Transverse colon (tissue), 4 donors: ENCODE measurements around the gene DDAH1.

Experiments used
- POLR2A ChIP-seq: fragments of 450-650 bp; IDR thresholded peaks from one replicate; pipeline ENCODE4 v1.6.1; 2016; ENCODE audit warnings: antibody characterized with exemption, mild to moderate bottlenecking, moderate library complexity
- POLR2AphosphoS5 ChIP-seq, 3 donors: sonication (generic); formaldehyde crosslinking; IDR thresholded peaks; one replicate each; pipeline ENCODE4 v1.6.1; 2016; ENCODE audit warnings: antibody characterized with exemption in 3 of 3
- TF ChIP-seq, protein P1 (sequence below), 5 experiments: fragments of 200-600 bp in 3 of 5; fragments of 450-650 bp in 2 of 5; sonication (generic) in 3 of 5; IDR thresholded peaks; 1 replicate in 2 of 5; 2 replicates in 3 of 5; pipeline ENCODE4 v1.5.1; 2016 to 2017; ENCODE audit warnings: antibody characterized with exemption in 5 of 5, inconsistent platforms in 3 of 5, mild to moderate bottlenecking in 2 of 5, moderate library complexity in 1 of 5

DNA sequence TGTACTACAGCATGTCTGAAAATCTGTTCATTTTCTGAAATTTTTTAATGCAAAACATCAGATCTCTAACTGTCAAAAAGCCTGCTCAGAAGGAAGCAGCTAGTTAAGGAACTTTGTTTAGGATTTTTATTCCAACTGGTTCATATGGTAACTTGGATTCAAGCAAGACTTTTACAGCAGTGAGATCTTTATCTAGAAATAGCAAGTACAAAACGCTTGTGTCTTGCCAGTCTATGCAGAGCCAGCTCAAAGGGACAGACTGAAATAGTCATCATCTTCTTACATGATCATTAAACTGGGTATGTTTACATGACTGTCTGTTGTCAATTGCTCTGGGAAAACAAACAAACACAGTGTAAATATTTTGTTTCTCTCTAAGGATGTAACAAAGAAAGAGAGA lies 37.6 kb downstream of the DDAH1 start:
- TF ChIP-seq, protein P1, sequence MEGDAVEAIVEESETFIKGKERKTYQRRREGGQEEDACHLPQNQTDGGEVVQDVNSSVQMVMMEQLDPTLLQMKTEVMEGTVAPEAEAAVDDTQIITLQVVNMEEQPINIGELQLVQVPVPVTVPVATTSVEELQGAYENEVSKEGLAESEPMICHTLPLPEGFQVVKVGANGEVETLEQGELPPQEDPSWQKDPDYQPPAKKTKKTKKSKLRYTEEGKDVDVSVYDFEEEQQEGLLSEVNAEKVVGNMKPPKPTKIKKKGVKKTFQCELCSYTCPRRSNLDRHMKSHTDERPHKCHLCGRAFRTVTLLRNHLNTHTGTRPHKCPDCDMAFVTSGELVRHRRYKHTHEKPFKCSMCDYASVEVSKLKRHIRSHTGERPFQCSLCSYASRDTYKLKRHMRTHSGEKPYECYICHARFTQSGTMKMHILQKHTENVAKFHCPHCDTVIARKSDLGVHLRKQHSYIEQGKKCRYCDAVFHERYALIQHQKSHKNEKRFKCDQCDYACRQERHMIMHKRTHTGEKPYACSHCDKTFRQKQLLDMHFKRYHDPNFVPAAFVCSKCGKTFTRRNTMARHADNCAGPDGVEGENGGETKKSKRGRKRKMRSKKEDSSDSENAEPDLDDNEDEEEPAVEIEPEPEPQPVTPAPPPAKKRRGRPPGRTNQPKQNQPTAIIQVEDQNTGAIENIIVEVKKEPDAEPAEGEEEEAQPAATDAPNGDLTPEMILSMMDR (IDR thresholded peaks at IDR 0.05): no peak
- TF ChIP-seq POLR2A (no peak), POLR2AphosphoS5 (IDR thresholded peaks at IDR 0.05) (no peak)
